GM10266 (cell line): ENCODE measurements around the gene IL1RAP.
A peak's percentile ranks its signal among the peaks of the same experiment; 100 is the strongest.
"Not testable (repeated sequence)": the region's sequence is repeated elsewhere in the genome, so short reads cannot be mapped to it uniquely, and the experiment has no call there.

ENCODE experiments used
- DNase-seq: peaks from one replicate; pipeline ENCODE4 v3.0.0; 2012; ENCODE audit errors: extremely low spot score
- CTCF ChIP-seq: IDR thresholded peaks from 2 replicates; pipeline ENCODE4 v1.5.1; 2012; ENCODE audit warnings: mild to moderate bottlenecking, low read depth; ENCODE audit not compliant: control insufficient read depth, insufficient read depth; ENCODE audit errors: missing control alignments

Gene IL1RAP

GRCh38 chr3:190512666-190513065, 1.2 kb upstream of the IL1RAP start:
- TF ChIP-seq CTCF = no peak
- DNase-seq = no peak

GRCh38 chr3:190514413-190515153, 698 bp downstream of the IL1RAP start:
- TF ChIP-seq CTCF = no peak
- peak; percentile 47 for DNase-seq

GRCh38 chr3:190516416-190516815, 2.5 kb downstream of the IL1RAP start:
- DNase-seq = no peak
- no peak for TF ChIP-seq CTCF

- no peak for TF ChIP-seq CTCF
- DNase-seq = no peak
These were observed 3.8 kb downstream of the IL1RAP start for GRCh38 chr3:190517687-190518086.

GRCh38 chr3:190518531-190518930, 4.6 kb downstream of the IL1RAP start:
- DNase-seq = not testable (repeated sequence)

- no peak for DNase-seq
- no peak for TF ChIP-seq CTCF
These were observed 6.0 kb downstream of the IL1RAP start for GRCh38 chr3:190519886-190520285.

GRCh38 chr3:190521998-190522397, 8.1 kb downstream of the IL1RAP start:
- TF ChIP-seq CTCF = no peak
- no peak for DNase-seq
